Non-pigmented ciliary epithelial cell (primary cell): ENCODE data around the gene TAAR8.
"Not testable (repeated sequence)": the region's sequence is repeated elsewhere in the genome, so short reads cannot be mapped to it uniquely, and the experiment has no call there.

Experiments
- DNase-seq: peaks from one replicate; pipeline ENCODE4 v3.0.0-alpha.2; 2010; ENCODE audit warnings: low read depth

Gene TAAR8

DNA sequence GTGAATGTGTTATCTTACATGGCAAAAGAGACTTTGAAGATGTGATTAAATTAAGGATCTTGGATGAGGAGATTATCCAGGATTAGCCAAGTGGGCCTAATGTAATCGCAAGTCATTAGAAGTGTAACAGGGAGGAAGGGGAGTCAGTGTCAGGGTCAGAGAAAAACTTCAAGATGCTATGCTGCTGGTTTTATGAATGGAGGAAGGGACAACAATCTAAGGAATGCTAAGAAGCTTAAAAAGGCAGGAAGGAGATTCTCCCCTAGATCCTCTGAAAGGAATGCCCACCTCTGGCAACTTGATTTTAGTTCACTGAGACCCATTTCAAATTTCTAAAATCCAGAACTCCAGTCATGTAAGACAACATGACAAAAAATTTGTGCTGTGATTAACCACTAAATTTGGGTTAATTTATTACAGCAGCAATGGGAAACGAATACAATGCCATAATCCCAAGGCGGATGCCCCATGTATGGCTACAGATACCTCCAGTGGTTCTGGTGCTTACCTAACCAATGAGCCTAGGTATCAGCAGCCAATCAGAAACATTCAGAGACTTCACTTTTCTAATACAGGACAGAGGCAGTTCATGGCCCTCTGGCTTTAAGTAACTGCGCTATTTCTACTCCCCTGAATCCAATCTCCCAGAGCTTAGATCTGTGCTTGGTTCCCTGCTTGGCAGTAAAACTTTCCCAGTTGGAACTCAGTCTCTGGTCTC, 3.6 kb upstream of the TAAR8 start:
- DNase-seq = no peak

DNA sequence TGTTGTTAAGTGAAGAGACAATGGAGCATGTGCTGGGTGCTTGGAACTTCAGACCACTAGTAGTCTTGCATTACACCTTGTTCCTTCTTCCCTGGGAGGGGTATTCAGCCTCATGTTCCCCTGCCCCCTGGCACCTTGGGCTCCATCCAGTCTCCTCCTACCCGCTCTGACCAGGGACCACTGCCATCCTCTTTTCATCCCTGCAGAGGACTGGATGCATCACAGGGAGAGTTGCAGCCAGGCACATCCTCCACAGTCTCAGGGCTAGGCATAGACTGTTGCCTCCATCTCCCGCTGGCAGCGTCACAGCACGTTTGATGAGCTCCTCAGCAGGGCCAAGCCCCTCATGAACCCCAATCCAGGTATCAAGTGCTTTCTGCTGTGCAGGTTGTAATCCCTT, 1.3 kb upstream of the TAAR8 start:
- no peak for DNase-seq

DNA sequence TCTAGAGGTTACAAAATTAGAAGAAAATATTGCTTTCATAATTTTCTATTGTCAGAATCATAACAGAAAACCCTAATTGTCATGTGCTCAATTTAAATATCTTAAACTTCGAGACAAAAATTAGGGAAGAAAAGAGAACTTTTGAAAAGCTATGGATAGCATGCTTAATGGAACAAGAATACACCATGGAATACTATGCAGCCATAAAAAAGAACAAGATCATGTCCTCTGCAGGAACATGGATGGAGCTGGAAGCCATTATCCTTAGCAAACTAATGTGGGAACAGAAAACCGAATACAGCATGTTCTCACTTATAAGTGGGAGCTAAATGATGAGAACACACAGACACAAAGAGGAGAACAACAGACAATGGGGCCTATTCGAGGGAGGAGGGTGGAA, 7.6 kb downstream of the TAAR8 start:
- not testable (repeated sequence) for DNase-seq

DNA sequence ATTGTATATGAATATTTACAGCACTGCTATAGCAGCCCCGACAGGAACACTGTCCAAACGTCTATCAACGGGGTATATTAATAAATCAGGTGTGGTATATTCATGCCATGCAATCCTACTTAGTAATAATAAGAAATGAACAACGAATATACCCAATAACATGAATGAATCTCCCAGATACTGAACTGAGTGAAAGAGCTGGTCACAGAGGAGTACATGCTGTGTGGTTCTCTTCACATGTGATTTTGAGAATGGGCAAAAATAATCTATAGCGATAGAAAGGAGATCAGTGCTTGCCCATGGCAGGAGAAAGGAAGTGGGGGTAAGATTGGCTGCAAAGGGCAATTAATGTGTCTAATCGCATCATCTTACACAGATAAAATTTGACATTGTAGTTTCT, 13.9 kb downstream of the TAAR8 start:
- DNase-seq = no peak

DNA sequence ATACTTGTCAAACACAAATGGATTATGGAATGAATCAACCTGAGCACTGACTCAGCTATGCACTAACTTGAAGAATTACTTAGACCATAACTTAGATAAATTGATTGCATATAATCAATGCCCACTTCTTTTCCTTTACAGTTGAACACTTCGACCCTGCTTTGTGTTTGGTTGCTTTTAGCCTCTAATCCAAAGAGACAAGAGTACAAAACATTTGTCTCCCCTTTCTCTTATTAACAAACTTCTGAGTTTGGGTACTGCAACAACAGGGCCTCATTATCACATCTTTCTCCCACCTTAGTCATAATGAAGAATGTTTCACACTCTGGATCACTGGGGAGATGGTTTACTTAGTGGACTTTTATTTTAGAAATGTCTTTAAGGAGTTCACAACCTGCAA, 15.1 kb downstream of the TAAR8 start:
- no peak for DNase-seq

DNA sequence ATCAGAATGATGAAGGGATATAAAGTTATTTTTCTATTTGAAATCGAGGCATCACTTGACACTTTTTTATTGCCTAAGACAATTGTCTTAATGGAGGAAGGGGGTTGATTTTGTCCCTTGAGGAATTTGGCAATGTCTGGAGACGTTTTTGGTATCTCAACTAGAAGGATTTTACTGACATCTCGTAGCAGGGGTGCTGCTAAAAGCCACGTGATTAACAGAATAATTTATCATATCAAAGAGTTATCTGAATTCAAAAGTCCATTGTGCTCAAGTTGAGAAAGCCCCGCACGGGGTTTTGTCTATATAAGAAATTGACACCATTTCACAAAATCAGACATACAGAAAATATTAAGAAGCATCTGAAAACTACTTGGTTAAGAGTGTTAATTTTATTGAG, 16.1 kb downstream of the TAAR8 start:
- DNase-seq = no peak

DNA sequence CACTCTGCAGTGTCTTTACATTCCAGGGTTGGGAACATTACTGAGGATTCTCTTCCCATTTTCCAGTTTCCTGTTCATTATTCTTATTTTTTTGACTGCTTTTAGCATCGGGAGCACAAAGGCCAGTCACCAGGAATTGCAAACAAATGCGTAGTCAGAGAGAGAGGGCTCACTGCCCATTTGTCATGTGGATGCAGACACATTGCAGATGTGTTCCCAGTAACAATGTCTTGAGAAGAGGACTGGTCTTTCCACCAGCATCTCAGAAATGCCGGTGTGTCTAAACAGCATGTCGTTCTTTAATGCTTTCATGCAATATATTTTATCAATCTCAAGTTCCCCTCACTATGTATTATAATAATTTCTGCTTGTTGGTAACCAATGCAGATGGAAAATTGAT, 16.7 kb downstream of the TAAR8 start:
- DNase-seq = no peak

DNA sequence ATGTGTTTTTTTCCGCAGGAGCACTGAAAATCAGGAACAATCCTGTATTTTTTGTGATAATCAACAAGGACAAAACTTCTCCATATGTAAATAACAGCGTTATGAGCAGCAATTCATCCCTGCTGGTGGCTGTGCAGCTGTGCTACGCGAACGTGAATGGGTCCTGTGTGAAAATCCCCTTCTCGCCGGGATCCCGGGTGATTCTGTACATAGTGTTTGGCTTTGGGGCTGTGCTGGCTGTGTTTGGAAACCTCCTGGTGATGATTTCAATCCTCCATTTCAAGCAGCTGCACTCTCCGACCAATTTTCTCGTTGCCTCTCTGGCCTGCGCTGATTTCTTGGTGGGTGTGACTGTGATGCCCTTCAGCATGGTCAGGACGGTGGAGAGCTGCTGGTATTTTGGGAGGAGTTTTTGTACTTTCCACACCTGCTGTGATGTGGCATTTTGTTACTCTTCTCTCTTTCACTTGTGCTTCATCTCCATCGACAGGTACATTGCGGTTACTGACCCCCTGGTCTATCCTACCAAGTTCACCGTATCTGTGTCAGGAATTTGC, 17.8 kb downstream of the TAAR8 start, which contains the start of gene TAAR6:
TSS of gene TAAR6 (plus strand) at position 102 of the 557 bp plus-strand sequence. CDS start at position 102, 0 bp downstream.
- DNase-seq = no peak

DNA sequence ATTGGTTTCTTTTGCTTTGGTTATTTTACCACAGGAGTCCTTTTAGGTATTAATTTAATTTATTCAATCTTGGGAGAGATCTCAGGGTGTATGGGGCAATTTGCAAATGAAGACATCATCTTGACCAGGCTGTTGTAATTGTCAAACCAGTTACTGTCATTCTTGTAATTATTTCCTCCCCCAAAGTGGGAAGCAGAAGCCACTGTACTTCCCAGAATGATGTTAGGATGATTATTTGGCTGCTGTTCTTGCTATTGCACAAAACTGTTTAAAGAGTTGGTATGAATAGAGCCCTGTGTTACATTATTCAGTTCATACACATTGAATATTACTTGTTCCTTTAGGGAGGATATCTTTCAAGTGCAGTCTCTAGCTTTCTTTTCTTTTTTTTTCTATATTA, 19.3 kb downstream of the TAAR8 start:
- no peak for DNase-seq

DNA sequence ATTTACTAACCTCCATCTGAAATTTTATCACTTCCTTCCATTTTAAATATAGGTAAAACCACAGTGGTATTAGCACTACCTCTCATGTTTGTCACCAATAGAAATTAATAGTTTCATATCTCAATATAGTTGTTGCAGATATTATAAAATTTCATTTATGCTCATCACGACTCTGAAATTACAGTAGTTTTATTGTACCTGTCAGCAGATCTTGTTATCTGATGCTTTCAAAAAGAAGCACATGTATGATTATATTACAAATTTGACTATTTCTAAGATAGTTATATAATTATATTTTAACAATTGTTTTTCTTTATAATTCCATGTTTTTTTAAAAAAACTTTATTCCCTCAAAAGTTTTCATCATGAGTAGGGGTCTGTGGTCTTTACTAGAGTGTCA, 32.2 kb downstream of the TAAR8 start:
- no peak for DNase-seq

DNA sequence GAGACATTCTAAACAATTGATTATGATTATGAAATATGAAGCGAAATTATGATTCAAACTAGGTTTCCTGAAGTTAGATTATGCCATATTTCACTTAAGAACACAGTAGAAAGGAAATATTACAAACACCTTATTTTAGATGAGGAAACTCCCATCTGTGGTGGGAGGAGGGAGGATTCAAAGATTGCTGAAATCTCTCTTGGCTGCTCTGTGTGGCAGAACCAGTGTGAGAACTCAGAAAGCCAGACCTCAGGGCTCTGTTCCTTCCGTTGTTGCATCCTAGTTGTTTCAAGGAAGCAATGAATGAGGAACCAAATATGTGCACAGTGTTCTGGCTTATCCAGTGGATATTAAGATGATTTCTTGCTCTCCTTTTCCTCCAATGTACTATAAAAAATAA, 35.0 kb downstream of the TAAR8 start:
- DNase-seq = no peak

DNA sequence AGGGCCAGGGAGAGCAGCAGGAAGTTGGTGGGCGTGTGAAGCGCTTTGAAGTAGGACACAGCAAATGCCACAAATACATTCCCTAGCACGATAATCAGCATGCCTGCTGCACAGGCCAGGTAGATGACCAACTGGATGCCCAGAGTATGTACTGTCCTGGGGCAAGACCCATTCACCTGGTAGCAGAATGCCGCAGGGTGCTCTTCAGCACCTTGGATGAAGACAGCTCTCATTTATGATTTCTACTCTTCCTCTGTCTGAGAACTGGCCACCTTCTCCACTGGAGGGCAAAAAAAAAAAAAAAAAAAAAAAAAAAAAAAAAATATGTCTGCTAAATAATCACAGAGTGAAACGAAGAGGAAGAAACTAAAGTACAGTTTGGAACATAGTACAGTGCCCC, 37.0 kb downstream of the TAAR8 start, which contains the start of gene TAAR5:
TSS of gene TAAR5 (minus strand) at position 288 of the 400 bp plus-strand sequence. CDS start at position 233, 55 bp downstream.
- DNase-seq = no peak

DNA sequence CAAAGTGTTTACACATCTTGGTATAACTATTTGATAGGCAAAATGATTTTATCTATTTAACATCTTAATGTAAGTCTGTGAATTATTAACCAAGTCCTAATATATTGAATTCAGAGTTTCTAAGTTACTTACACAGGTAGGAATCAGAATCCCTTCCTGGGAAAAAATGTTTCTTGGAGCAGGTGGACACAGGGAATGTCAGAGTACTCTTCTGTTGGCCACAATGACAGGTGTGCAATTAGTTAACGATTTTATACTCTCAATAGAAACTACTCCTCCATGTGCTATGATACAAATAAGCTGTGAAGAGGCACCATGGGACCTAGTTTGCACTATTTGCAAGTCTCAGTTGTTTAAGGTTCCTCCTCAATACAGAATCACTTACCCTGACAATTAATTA, 37.9 kb downstream of the TAAR8 start:
- no peak for DNase-seq

DNA sequence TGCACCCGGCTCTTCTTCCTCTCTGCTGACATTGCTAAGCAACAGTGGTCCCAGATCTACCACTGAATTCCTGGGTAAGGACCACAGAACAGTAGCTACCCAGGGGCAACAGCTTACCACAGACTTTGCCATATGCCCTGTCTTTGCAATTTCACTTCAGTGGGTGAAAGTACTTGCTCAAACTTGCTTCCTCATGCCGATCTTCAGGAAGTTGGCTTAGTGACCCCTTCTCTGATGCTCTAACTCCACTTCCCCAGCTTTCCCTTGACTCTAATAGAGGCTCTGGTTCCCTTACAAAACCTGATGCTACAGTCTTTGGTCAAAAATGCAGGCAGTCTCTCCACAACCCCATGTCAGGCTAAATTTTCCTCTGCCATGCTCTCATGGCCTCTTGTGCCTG, 40.4 kb downstream of the TAAR8 start:
- DNase-seq = no peak

DNA sequence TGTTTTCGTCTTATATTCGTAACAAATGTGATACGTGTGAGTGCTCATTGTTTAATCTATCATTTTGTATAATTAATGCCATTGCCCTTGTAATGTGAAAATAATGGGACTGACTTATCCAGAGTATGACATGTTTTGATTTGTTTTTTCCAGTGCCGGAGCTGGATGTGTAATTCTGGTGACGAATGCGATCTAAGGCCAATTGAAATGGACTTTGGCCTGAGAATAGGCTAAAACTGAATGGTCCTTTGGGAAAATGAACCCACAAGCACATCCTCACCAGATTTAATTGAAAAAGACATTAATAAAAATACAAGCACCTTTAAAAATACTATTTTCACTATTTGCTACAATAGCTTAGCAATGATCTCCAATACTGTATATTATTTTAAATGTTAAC, 43.7 kb downstream of the TAAR8 start:
- DNase-seq = no peak

DNA sequence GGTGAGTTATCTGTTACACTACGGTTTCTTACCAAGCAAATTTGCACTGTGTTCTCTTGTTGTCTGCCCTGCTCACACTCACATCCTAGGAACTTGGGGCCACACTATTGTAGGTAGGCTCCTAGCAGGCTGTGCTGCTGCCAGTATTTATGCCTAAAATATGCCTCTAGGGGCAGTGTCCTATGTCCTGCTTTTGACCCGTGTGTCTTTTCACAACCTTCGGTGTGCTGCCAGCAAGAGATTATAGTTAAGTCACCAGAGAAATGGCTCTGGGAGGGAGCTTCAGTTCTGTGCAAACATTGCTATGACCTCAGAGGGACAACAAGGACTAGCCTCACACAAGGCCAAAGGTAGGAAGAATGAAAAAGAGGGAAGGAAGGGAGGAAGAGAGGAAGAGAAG, 46.0 kb downstream of the TAAR8 start:
- DNase-seq = no peak

DNA sequence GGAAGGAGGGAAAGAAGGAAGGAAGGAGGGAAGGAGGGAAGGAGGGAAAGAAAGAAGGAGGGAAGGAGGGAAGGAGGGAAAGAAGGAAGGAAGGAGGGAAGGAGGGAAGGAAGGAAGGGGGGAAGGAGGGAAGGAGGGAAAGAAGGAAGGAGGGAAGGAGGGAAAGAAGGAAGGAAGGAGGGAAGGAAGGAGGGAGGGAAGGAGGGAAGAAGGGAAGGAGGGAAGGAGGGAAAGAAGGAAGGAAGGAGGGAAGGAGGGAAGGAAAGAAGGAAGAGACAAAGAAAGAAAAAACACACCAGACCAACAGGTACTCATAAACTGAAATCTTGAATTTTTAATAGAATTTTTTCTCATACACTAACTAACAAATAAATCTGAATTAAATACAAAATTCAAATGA, 48.4 kb downstream of the TAAR8 start:
- DNase-seq = not testable (repeated sequence)
